Fibroblast of lung (primary cell): Measurements from ENCODE around the gene FGF5.

Experiments used
- CTCF ChIP-seq, 2 donors: IDR thresholded peaks in 1 of 2; conservative IDR thresholded peaks in 1 of 2; 1 replicate in 1 of 2; 2 replicates in 1 of 2; pipeline ENCODE4 v1.5.1; 2011 to 2012; ENCODE audit warnings: low read length in 2 of 2, control low read depth in 1 of 2, inconsistent platforms in 1 of 2, low read depth in 1 of 2, mild to moderate bottlenecking in 1 of 2
- EZH2 ChIP-seq: IDR thresholded peaks from 2 replicates; pipeline ENCODE4 v1.5.1; 2012; ENCODE audit warnings: low read length, control low read depth, mild to moderate bottlenecking; ENCODE audit errors: missing control alignments

GRCh38 chr4:80331693-80332092 is 65.2 kb downstream of the FGF5 start:
- TF ChIP-seq CTCF (conservative IDR thresholded peaks at IDR 0.05 in 1 of 2, IDR thresholded peaks at IDR 0.05 in 1 of 2; ENCODE audit: low read depth in 1 of 2, low read length in 2 of 2) (no peak), EZH2 (no peak)
